ENCODE results near the gene CAND2. TPM values are rescaled to one million over a fixed set of nuclear protein-coding genes. Genes with fewer than 3 reads are reported as not detected.

CAND2 gene
- total RNA-seq, result 2.9 and 4.1 TPM in 2 replicates

GRCh38 chr3:12796171-12797123 lies at the start of gene CAND2:
Gene CAND2 (plus strand): TSS chr3:12796680. CDS start chr3:12796721, 41 bp downstream.

GRCh38 chr3:12759097-12759679 lies 37.3 kb upstream of the CAND2 start, which contains the start of gene TMEM40:
Gene TMEM40 (minus strand): TSS chr3:12759259. CDS start chr3:12749832, 9,427 bp downstream.

GRCh38 chr3:12841149-12841969 lies 44.9 kb downstream of the CAND2 start, which contains the start of gene RPL32:
Gene RPL32 (minus strand): TSS chr3:12841565. CDS start chr3:12840237, 1,328 bp downstream.

Other genes starting within 250 kb of the CAND2 start
- 26.4 and 29.2 TPM in 2 replicates for gene MKRN2, start 239.6 kb upstream of the CAND2 start, total RNA-seq
- gene RAF1, start 132.6 kb upstream of the CAND2 start, total RNA-seq, result 116 and 118 TPM in 2 replicates
- gene TMEM40, start 37.4 kb upstream of the CAND2 start, total RNA-seq, result not detected in 2 replicates
- 2,049 and 2,310 TPM in 2 replicates for gene RPL32, start 44.9 kb downstream of the CAND2 start, total RNA-seq

Measured in aortic smooth muscle cell (primary cell).